OCI-LY7 (cell line): ENCODE data around the gene RPL3. TPM values are rescaled to one million over a fixed set of nuclear protein-coding genes. Genes with fewer than 3 reads are reported as not detected.

Experiments
- BruUV-seq: library from RNA; stranded (reverse); fragments of 400-500 nt; replicated peaks from 2 replicates; lab custom pipeline; 2021; lab: Mats Ljungman, UMichigan
- CTCF ChIA-PET: fragments of 300-600 bp; sonication (Branson Sonifier 250); formaldehyde crosslinking; loops from one replicate; lab custom pipeline; 2022; ENCODE audit warnings: antibody characterized with exemption; ENCODE audit not compliant: unreplicated experiment; lab: Charles Lee
- POLR2A ChIA-PET: fragments of 300-600 bp; sonication (Branson Sonifier 250); formaldehyde crosslinking; loops from one replicate; lab custom pipeline; 2022; ENCODE audit warnings: antibody characterized with exemption; lab: Charles Lee
- DNase-seq: peaks from one replicate; pipeline ENCODE4 v3.0.0-alpha.2; 2015; ENCODE audit warnings: low spot score
- H2AFZ ChIP-seq: fragments of 200-600 bp; sonication (generic), shearing (Covaris generic); 2 replicates; pipeline ENCODE4 v1.6.1; 2014; ENCODE audit warnings: mild to moderate bottlenecking, antibody characterized with exemption, low read length, moderate library complexity
- H3K27ac ChIP-seq: fragments of 200-600 bp; sonication (generic); 2 replicates; pipeline ENCODE4 v1.5.1; 2014; ENCODE audit warnings: mixed run types, low read depth, mild to moderate bottlenecking, moderate library complexity, low read length, inconsistent platforms; ENCODE audit not compliant: poor library complexity, severe bottlenecking
- H3K36me3 ChIP-seq: fragments of 200-600 bp; sonication (generic); 2 replicates; pipeline ENCODE4 v1.6.1; 2014; ENCODE audit warnings: mild to moderate bottlenecking, antibody characterized with exemption, low read length, moderate library complexity, mixed read lengths; ENCODE audit not compliant: insufficient read depth
- H3K4me1 ChIP-seq: fragments of 200-600 bp; sonication (generic); 2 replicates; pipeline ENCODE4 v1.5.1; 2014; ENCODE audit warnings: mild to moderate bottlenecking, low read length; ENCODE audit not compliant: insufficient read depth, poor library complexity, severe bottlenecking
- H3K4me2 ChIP-seq: fragments of 200-600 bp; sonication (generic); 2 replicates; pipeline ENCODE4 v1.6.1; 2014; ENCODE audit warnings: mild to moderate bottlenecking, low read length
- H3K4me3 ChIP-seq: fragments of 200-600 bp; sonication (generic); 2 replicates; pipeline ENCODE4 v1.5.1; 2014; ENCODE audit warnings: mild to moderate bottlenecking, low read depth, low read length; ENCODE audit not compliant: poor library complexity, severe bottlenecking
- H3K79me2 ChIP-seq: fragments of 200-600 bp; sonication (generic); 2 replicates; pipeline ENCODE4 v1.6.1; 2016; ENCODE audit warnings: low read depth, mild to moderate bottlenecking, low read length, moderate library complexity, mixed read lengths; ENCODE audit not compliant: insufficient read depth
- H3K9me2 ChIP-seq: fragments of 200-600 bp; sonication (generic); 2 replicates; pipeline ENCODE4 v1.6.1; 2016; ENCODE audit warnings: mild to moderate bottlenecking, low read length, mixed read lengths; ENCODE audit not compliant: insufficient read depth
- H3K9me3 ChIP-seq: fragments of 200-600 bp; sonication (generic); 2 replicates; pipeline ENCODE4 v1.6.1; 2014; ENCODE audit warnings: mild to moderate bottlenecking, mixed run types, low read length, mixed read lengths
- H4K20me1 ChIP-seq: fragments of 200-600 bp; sonication (generic); 2 replicates; pipeline ENCODE4 v1.6.1; 2014; ENCODE audit warnings: mild to moderate bottlenecking, antibody characterized with exemption, low read length, moderate library complexity, mixed read lengths; ENCODE audit not compliant: insufficient read depth
- EZH2phosphoT487 ChIP-seq: fragments of 200-600 bp; sonication (generic); IDR thresholded peaks from 2 replicates; pipeline ENCODE4 v1.6.1; 2018; ENCODE audit warnings: low read depth, borderline replicate concordance, mild to moderate bottlenecking, mixed run types, antibody characterized with exemption, low read length, moderate library complexity, mixed read lengths
- intact Hi-C: fragments of 100-400 bp; cut with micrococcal nuclease; formaldehyde crosslinking; loops from one replicate; pipeline ENCODE4 v1.10.0; 2022; ENCODE audit not compliant: unreplicated experiment
- total RNA-seq, 2 experiments: library from RNA; depleted of rRNA in 1 of 2; stranded (reverse); fragments of >200 nt in 1 of 2; shearing (Covaris generic) in 1 of 2; gene quantifications; 2 replicates each; pipeline ENCODE4 v1.2.3, GENCODE V29; 2014 to 2022
- TF ChIP-seq, protein P1 (sequence below): fragments of 200-600 bp; sonication (generic); conservative IDR thresholded peaks from 2 replicates; pipeline ENCODE4 v1.5.1; 2014; ENCODE audit warnings: mild to moderate bottlenecking, antibody characterized with exemption, low read length, moderate library complexity, mixed read lengths

Gene RPL3
- total RNA-seq, 2 experiments from 2014 or later = 2,313 to 2,457 TPM

- Histone ChIP-seq H4K20me1 (no peaks in the 10 kb centered on the region), H3K79me2 (no peaks in the 10 kb centered on the region), H3K4me2 (peak overlapping the region; percentile 27; the same call in 1 of the 2 replicates), H3K36me3 (no peaks in the 10 kb centered on the region), H3K4me3 (no peak overlapping the region), H3K9me2 (no peaks in the 10 kb centered on the region), H2AFZ (no peak overlapping the region), H3K4me1 (peaks cover 33% of the 10 kb centered on the region), H3K9me3 (no peaks in the 10 kb centered on the region), H3K27ac (no peak overlapping the region)
- TF ChIP-seq, protein P1, sequence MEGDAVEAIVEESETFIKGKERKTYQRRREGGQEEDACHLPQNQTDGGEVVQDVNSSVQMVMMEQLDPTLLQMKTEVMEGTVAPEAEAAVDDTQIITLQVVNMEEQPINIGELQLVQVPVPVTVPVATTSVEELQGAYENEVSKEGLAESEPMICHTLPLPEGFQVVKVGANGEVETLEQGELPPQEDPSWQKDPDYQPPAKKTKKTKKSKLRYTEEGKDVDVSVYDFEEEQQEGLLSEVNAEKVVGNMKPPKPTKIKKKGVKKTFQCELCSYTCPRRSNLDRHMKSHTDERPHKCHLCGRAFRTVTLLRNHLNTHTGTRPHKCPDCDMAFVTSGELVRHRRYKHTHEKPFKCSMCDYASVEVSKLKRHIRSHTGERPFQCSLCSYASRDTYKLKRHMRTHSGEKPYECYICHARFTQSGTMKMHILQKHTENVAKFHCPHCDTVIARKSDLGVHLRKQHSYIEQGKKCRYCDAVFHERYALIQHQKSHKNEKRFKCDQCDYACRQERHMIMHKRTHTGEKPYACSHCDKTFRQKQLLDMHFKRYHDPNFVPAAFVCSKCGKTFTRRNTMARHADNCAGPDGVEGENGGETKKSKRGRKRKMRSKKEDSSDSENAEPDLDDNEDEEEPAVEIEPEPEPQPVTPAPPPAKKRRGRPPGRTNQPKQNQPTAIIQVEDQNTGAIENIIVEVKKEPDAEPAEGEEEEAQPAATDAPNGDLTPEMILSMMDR = no peak
- TF ChIP-seq EZH2phosphoT487 = no peak
- CTCF ChIA-PET = interaction anchor here (0.5 to 0.6 kb wide), 2 partner anchors 14 to 328 kb away, joined by 6 to 7 read pairs; no protein-coding TSS in a partner anchor
- DNase-seq = no peak
- no TSS peak for BruUV-seq
- intact Hi-C loops = no loop called here
- POLR2A ChIA-PET = interaction anchor here (0.6 to 1.0 kb wide), 2 partner anchors 22 to 141 kb away, joined by 3 read pairs; partner anchors contain the start of gene RPL3
These were observed 22.4 kb downstream of the RPL3 start for GRCh38 chr22:39296981-39297489.

GRCh38 chr22:39296535-39296934 is 22.9 kb downstream of the RPL3 start:
- no TSS peak for BruUV-seq
- intact Hi-C loops = no loop called here

DNA sequence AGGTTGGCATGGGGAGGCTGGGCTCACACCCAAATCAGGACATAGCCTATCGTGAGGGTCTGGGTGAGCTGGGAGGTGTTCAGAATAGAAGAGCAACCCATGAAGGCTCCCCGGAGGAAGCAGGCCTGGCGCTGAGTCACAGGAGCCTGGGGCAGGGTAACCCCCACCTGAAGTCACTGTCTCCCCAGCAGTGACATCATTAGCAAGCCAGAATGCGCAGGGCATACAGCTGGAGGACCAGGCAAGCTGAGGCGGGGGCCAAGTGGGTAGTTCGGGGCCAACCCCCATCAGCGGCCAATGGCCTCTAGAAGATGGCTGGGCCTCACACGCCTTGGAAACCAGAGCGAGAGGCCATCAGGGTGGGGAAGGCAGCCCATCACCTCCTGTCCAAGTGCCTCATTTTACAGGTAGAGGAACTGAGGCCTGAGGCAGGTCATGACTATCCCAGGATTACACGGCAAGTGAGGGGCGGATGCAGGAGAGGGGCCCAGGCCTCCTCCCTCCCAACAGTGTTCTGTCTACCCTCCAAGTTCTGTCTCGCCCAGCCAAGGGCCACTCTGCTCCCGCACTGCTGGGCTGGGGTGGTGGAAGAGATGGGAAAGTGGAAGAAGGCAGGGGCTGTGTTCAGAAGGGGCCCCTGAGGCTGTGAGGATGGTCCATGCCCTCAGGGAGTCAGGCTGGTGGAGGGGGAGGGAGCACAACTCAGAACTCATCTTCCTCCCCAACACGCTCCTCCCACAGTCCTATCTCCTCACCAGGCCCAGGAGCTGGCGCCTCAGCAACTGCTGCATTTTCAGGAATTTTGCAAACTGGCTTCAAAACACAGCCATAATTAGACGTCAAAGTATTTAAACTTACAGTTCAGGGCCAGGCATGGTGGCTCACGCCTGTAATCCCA is 24.6 kb downstream of the RPL3 start:
- Histone ChIP-seq H3K27ac (no peak overlapping the region), H3K79me2 (no peaks in the 10 kb centered on the region), H3K9me2 (no peaks in the 10 kb centered on the region), H4K20me1 (no peaks in the 10 kb centered on the region), H2AFZ (no peak overlapping the region), H3K4me2 (no peak overlapping the region), H3K9me3 (no peaks in the 10 kb centered on the region), H3K4me1 (peaks cover 24% of the 10 kb centered on the region), H3K36me3 (no peaks in the 10 kb centered on the region), H3K4me3 (no peak overlapping the region)
- no peak for DNase-seq
- ChIA-PET CTCF (no interaction called here), POLR2A (no interaction called here)
- intact Hi-C loops = no loop called here
- TF ChIP-seq, protein P1 = no peak
- TF ChIP-seq EZH2phosphoT487 = no peak
- BruUV-seq = no TSS peak

More at GRCh38 chr22:39296535-39296934, 22.9 kb downstream of the RPL3 start:
- no peaks in the 10 kb centered on the region for H3K9me3 ChIP-seq
- peaks cover 33% of the 10 kb centered on the region for H3K4me1 ChIP-seq
- H3K4me2 ChIP-seq = no peak overlapping the region
- POLR2A ChIA-PET = interaction anchor here (0.6 to 1.0 kb wide), 2 partner anchors 23 to 140 kb away, joined by 3 read pairs; partner anchors contain the start of gene RPL3
- CTCF ChIA-PET = no interaction called here
- no peak for DNase-seq
- H4K20me1 ChIP-seq = no peaks in the 10 kb centered on the region
- H3K9me2 ChIP-seq = no peaks in the 10 kb centered on the region
- H3K4me3 ChIP-seq = no peak overlapping the region
- H3K27ac ChIP-seq = no peak overlapping the region
- no peaks in the 10 kb centered on the region for H3K79me2 ChIP-seq
- no peak overlapping the region for H2AFZ ChIP-seq
- TF ChIP-seq EZH2phosphoT487 = no peak
- H3K36me3 ChIP-seq = no peaks in the 10 kb centered on the region
